Measurements from ENCODE around the gene PTPN7.

GRCh38 chr1:202124142-202124541 lies 36.3 kb downstream of the PTPN7 start:
- TF ChIP-seq CTCF (conservative IDR thresholded peaks at IDR 0.05; ENCODE audit: low read length) (no peak), EZH2phosphoT487 (IDR thresholded peaks at IDR 0.05; ENCODE audit: borderline replicate concordance, low read depth, low read length) (no peak)

Measured in OCI-LY7 (cell line).